Thyroid gland (tissue), 4 donors: ENCODE measurements around the gene GIGYF2. TPM values are rescaled to one million over a fixed set of nuclear protein-coding genes. Genes with fewer than 3 reads are reported as not detected.

Source experiments
- DNase-seq, 2 donors: peaks; one replicate each; pipeline ENCODE4 v3.0.0-alpha.2; 2019
- H3K27ac ChIP-seq, 3 donors: fragments of 200-600 bp; sonication (generic); 1 replicate in 2 of 3; 2 replicates in 1 of 3; pipeline ENCODE4 v1.5.1; 2016 to 2019; ENCODE audit warnings: mild to moderate bottlenecking in 1 of 3, moderate library complexity in 1 of 3
- H3K27me3 ChIP-seq: fragments of 200-600 bp; sonication (generic); one replicate; pipeline ENCODE4 v1.5.1; 2019
- H3K36me3 ChIP-seq, 2 donors: fragments of 200-600 bp; sonication (generic); one replicate each; pipeline ENCODE4 v1.5.1; 2016 to 2019
- H3K4me1 ChIP-seq, 2 donors: fragments of 200-600 bp; sonication (generic); one replicate each; pipeline ENCODE4 v1.5.1; 2017 to 2019
- H3K4me3 ChIP-seq, 3 donors: fragments of 200-600 bp; sonication (generic); replicated peaks in 1 of 3; 1 replicate in 2 of 3; 2 replicates in 1 of 3; pipeline ENCODE4 v1.5.1; 2016; ENCODE audit warnings: mild to moderate bottlenecking in 1 of 3
- H3K9me3 ChIP-seq: fragments of 200-600 bp; sonication (generic); one replicate; pipeline ENCODE4 v1.5.1; 2017
- POLR2A ChIP-seq, 2 donors: fragments of 450-650 bp; IDR thresholded peaks; one replicate each; pipeline ENCODE4 v1.6.1; 2017; ENCODE audit warnings: antibody characterized with exemption in 2 of 2, mild to moderate bottlenecking in 2 of 2, moderate library complexity in 1 of 2
- WGBS, 2 donors: methylation state at CpG; one replicate each; pipeline ENCODE4 v1.1.5; 2017; 5-methylcytosine and 5-hydroxymethylcytosine counted together
- intact Hi-C: fragments of 100-400 bp; cut with DNase I; formaldehyde crosslinking; loops from one replicate; pipeline ENCODE4 v1.15.1; 2023
- total RNA-seq, 4 donors: library from RNA; depleted of rRNA; stranded (reverse); fragments of >200 nt; gene quantifications; one replicate each; pipeline ENCODE4 v1.2.3, GENCODE V29; 2016
- TF ChIP-seq, protein P1 (sequence below), 6 experiments: fragments of 200-600 bp in 3 of 6; fragments of 450-650 bp in 3 of 6; sonication (generic) in 3 of 6; IDR thresholded peaks; one replicate each; pipeline ENCODE4 v1.5.1; 2016 to 2019; ENCODE audit warnings: antibody characterized with exemption in 6 of 6, mild to moderate bottlenecking in 2 of 6, inconsistent platforms in 1 of 6, moderate library complexity in 1 of 6

Gene GIGYF2
- total RNA-seq, 4 donors from 2014 or later, result 88.7 to 138 (median 101) TPM

DNA sequence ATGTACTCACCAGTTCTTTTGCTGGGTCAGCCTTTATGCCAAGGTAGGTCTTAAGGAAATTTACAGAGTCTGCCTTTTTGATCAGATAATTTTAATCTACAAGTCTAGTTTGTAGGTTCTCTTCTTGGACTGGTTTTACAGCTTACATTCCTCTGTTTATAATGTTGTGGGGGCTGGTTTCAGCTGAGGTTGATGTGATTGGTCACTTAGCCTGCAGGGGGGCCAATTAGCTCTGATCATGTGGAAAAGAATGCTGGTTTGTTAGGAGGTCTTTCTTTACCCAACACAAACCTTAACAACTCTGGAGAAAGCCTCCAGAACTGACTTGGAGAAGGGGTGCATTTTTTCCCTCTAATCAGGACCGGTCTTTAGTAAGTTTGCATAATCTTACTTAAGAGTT, 79.3 kb downstream of the GIGYF2 start, which contains the start of gene KCNJ13:
KCNJ13 (minus strand) TSS at position 131 of the 400 bp plus-strand sequence. CDS start 5,203 bp downstream, outside the sequence.
- Histone ChIP-seq H3K4me1 (peaks cover 0 to 21% of the 10 kb centered on the region in 2 donors), H3K27ac (peak within 1 kb of the TSS in 1 of 3 donors; percentile 2), H3K36me3 (peaks cover 0 to 4% of the 10 kb centered on the region in 2 donors), H3K9me3 (no peaks in the 10 kb centered on the region), H3K27me3 (no peaks in the 10 kb centered on the region), H3K4me3 (no peak within 1 kb of the TSS)
- DNase-seq, result peak in 1 of 2 donors; percentile 12
- 46 to 54% methylated on average over 1 of the region's 1 CpG for WGBS, 2 donors
- intact Hi-C loops, result no loop called here
- TF ChIP-seq, protein P1, sequence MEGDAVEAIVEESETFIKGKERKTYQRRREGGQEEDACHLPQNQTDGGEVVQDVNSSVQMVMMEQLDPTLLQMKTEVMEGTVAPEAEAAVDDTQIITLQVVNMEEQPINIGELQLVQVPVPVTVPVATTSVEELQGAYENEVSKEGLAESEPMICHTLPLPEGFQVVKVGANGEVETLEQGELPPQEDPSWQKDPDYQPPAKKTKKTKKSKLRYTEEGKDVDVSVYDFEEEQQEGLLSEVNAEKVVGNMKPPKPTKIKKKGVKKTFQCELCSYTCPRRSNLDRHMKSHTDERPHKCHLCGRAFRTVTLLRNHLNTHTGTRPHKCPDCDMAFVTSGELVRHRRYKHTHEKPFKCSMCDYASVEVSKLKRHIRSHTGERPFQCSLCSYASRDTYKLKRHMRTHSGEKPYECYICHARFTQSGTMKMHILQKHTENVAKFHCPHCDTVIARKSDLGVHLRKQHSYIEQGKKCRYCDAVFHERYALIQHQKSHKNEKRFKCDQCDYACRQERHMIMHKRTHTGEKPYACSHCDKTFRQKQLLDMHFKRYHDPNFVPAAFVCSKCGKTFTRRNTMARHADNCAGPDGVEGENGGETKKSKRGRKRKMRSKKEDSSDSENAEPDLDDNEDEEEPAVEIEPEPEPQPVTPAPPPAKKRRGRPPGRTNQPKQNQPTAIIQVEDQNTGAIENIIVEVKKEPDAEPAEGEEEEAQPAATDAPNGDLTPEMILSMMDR (IDR thresholded peaks at IDR 0.05), result no peak
- peak in 1 of 2 donors; percentile 43 for TF ChIP-seq POLR2A (IDR thresholded peaks at IDR 0.05)

DNA sequence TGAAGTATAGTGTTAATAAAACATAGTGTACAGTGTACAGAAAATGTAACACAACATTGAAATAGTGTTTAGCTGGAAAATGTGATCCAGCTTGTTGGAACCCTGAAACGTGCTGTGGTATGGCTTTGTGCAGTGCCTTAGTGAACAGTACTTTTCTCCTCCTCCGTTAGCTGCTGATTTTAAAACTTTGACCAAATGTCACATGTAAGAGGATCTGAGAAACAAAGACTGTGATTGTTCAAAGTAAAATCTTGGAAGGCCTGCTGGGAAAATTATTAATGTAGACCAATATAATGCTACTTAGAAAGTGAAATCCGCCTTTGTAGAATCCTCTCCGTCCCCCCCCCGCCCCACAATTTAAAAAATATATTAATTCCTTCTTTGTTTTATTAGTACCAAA, 80.1 kb downstream of the GIGYF2 start:
- TF ChIP-seq, protein P1 (IDR thresholded peaks at IDR 0.05), result no peak
- no peak for TF ChIP-seq POLR2A (IDR thresholded peaks at IDR 0.05)
- Histone ChIP-seq H3K27ac (no peak overlapping the region), H3K4me3 (no peak overlapping the region), H3K27me3 (no peaks in the 10 kb centered on the region), H3K4me1 (peaks cover 0 to 21% of the 10 kb centered on the region in 2 donors), H3K36me3 (peaks cover 0 to 4% of the 10 kb centered on the region in 2 donors), H3K9me3 (no peaks in the 10 kb centered on the region)
- DNase-seq, result no peak
- WGBS, 2 donors, result 92 to 94% methylated on average over 5 of the region's 5 CpGs
- intact Hi-C loops, result no loop called here

DNA sequence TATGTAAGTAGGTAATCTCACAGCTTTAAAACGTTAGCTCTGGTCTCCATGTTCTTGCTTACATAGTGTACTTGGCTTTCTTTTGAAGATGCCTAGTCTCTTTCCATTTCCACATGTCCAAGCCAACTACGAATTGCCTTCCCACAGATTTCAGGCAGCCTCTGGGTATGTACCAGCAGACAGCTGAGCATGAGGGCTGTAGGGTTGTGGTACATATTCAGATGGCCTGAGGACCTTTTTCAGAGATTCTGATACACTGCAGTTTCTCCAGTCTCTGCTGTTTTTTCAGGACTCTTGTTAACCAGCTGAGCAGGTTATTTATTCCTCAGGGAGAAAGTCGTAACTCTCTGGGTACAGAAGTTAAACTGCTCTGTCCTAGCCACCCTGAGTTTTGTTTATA, 82.3 kb downstream of the GIGYF2 start:
- intact Hi-C loops, result no loop called here
- H3K9me3 ChIP-seq, result no peaks in the 10 kb centered on the region
- no peaks in the 10 kb centered on the region for H3K27me3 ChIP-seq
- 46 to 50% methylated on average over 3 of the region's 3 CpGs for WGBS, 2 donors
- H3K27ac ChIP-seq, result peak overlapping the region; percentile 14 to 49 (median 19)
- peaks cover 0 to 21% of the 10 kb centered on the region in 2 donors for H3K4me1 ChIP-seq
- DNase-seq, result no peak
- no peak overlapping the region for H3K4me3 ChIP-seq
- H3K36me3 ChIP-seq, result peaks cover 0 to 4% of the 10 kb centered on the region in 2 donors
- TF ChIP-seq, protein P1 (IDR thresholded peaks at IDR 0.05), result no peak
- no peak for TF ChIP-seq POLR2A (IDR thresholded peaks at IDR 0.05)

DNA sequence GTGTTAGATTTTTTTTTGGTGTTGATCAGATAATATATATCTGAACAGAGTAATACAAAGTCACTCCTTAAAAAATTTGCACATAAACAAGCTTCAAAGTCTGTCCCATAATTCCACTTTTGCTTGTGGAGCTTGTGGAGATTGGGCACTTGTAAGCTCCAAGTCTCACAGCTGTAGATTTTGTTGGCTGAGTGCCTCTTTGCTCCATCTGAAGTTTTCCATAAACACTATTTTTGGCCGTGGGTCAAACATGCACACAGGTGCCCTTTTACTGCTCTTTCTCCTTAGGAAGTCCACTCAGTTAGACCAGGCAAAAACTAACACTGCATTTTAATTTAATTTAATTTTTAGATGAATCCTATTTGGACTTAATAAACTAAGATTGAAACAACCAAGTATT, 82.8 kb downstream of the GIGYF2 start:
- no peak for TF ChIP-seq POLR2A (IDR thresholded peaks at IDR 0.05)
- TF ChIP-seq, protein P1 (IDR thresholded peaks at IDR 0.05), result no peak
- WGBS, 2 donors, result 24 to 28% methylated on average over 1 of the region's 1 CpG
- Histone ChIP-seq H3K36me3 (peaks cover 0 to 4% of the 10 kb centered on the region in 2 donors), H3K27ac (peak overlapping the region; percentile 14 to 49 (median 19)), H3K9me3 (no peaks in the 10 kb centered on the region), H3K4me3 (no peak overlapping the region), H3K4me1 (peaks cover 0 to 21% of the 10 kb centered on the region in 2 donors), H3K27me3 (no peaks in the 10 kb centered on the region)
- intact Hi-C loops, result no loop called here
- DNase-seq, result peak; percentile 16 to 46

DNA sequence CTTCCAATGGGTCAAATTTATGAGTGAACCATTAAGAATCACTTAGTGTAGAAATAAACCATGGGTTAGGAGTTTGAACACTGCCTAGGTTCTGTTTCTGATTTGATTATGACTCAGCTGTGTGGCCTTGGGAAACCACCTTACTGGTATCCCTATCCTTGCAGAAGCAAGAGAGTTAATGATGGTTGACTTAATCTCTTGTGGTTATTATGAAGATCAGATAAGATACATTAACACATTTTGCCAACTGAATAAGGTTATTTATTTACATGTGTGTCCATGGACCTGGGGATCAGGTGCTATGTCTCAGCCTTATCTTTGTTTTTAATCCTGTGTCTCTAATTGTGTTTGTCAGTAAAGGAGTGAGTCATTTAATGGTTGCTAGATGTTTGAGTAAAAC, 84.6 kb downstream of the GIGYF2 start:
- Histone ChIP-seq H3K4me3 (no peak overlapping the region), H3K4me1 (peaks cover 0 to 13% of the 10 kb centered on the region in 2 donors), H3K27ac (no peak overlapping the region), H3K27me3 (no peaks in the 10 kb centered on the region), H3K9me3 (no peaks in the 10 kb centered on the region), H3K36me3 (peaks cover 0 to 4% of the 10 kb centered on the region in 2 donors)
- intact Hi-C loops, result no loop called here
- TF ChIP-seq, protein P1 (IDR thresholded peaks at IDR 0.05), result no peak
- TF ChIP-seq POLR2A (IDR thresholded peaks at IDR 0.05), result no peak
- no peak for DNase-seq
